ENCODE results near the gene COL28A1. TPM values are rescaled to one million over a fixed set of nuclear protein-coding genes. Genes with fewer than 3 reads are reported as not detected.
"Not testable (repeated sequence)": the region's sequence is repeated elsewhere in the genome, so short reads cannot be mapped to it uniquely, and the experiment has no call there.

COL28A1 gene
- polyA plus RNA-seq, 4 donors, result 9.0 to 13.1 (median 10.7) TPM

DNA sequence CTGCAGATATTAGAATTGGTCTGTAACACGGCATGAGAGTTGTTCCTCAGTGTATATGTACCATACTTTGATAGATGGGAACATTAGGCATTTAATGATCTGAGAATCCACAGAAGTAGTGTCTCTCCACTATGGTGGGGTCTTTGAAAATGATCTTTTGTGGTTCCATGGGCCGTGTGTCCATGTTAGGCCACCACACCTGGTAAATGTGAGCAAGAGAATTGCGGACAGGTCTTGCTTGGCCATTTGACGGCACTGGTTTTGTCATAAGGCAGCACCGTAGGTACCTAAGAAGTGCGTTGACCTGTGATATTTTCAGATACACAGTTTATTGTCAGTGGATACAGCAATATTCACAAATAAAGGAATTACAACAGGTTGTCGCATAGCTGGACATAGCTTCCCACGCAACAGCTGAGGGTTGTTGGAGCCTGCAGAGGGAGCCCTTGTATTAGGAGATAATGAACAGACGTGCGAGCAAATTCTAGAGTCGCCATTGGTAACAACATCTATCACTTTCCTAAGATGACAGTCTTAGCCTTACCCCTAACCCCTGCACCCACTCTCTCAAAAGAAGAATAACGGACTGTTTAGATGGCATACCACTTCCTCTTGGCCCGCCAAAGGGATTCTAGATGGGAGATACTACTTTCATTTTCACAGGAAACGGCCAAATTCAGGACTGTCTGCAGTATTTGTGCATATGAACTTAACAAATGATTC is 111.4 kb downstream of the COL28A1 start:
- DNase-seq (ENCODE audit: low read depth in 4 of 4, low spot score in 3 of 4), result peak in 3 of 4 donors; percentile 50 to 61 (median 55)

DNA sequence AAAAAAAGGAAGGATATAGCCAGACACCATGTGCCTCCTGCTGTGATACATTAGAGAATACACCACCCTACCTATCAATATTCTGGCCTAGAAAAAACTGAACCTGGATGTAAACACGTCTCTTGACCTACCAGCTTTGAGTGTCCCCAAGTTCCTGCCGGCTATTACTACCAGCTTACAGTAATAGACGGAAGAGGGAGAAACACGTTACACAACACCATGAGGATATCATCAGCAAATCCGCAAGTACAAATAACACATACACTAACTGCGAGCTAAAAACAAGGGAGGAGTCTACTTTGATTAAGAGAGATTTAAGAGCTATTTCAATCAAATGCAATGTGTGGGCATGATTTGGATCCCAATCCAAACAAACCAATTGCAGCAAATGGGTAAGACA is 113.0 kb downstream of the COL28A1 start:
- DNase-seq (ENCODE audit: low read depth in 4 of 4, low spot score in 3 of 4), result no peak

DNA sequence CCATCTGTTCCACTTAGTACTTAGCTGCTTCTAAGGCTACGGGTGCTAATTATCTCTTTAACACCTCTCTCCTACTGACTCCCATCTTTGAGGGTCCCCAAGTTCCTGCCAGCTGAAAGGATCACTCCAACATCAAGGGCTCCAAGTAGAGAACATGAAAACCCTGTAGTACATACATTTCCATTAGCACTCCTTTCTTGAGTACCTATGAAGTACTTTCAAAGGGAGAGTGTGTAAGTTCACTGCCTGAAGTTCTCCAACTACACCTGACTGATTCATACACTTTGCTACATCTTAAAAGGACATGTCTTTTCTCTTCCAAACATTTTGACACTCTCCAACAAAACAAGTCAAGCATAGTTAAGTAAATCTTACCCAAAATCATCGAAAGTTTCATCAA is 113.8 kb downstream of the COL28A1 start:
- no peak for DNase-seq (ENCODE audit: low read depth in 4 of 4, low spot score in 3 of 4)

DNA sequence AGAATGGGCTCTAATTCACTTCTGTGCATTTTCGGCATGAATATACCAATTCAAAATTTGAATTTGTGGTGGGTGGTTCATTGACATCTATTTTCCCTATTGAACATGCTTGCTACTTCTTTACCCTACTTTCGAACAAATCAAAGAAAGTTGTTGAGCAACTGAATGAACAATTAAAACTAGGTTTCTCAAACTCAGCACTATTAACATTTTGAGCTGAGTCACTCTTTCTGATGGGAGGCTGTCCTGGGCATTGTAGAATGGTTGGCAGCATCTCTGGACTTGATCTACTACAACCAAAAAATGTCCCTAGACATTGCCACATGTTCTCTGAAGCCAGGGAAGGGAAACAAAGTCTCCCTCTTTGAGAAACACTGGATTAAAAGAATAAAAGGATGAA is 116.7 kb downstream of the COL28A1 start:
- DNase-seq (ENCODE audit: low read depth in 4 of 4, low spot score in 3 of 4), result no peak

DNA sequence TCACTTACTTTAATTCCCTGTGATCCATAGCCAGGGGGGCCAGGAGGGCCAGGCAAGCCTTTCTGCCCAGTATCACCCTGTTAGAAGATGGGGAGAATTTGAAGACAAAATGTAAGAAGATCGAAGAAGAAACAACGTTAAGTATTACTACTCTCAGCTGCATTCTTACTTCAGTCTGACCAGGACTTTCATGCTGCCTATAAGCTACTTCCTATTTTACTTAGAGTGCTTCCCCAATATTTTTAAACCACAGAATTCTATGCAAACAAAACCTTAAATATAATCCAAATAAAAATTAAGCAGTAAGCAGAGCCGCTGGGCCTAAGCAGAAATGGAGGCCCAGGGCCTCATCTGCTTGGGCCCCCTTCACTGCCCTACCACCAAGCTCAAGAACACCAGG is 117.8 kb downstream of the COL28A1 start:
- DNase-seq (ENCODE audit: low read depth in 4 of 4, low spot score in 3 of 4), result no peak

DNA sequence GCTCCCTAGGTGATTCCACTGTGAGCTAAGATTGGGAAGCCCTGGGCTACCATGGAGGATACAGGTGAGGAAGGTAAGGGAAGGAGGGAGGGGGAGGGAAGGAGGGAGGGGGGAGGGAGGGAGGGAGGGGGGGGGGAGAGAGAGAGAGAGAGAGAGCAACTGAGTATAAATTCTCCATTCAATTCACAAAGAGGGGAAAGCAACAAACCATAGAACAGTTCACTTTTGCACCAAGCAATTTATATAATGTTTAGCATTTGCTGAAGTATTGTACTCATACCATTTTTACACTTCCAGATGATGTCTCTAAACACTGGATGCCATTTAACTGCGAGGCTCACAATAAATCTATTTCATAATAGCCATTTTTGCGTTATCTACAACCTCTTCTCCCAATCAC is 118.3 kb downstream of the COL28A1 start:
- DNase-seq (ENCODE audit: low read depth in 4 of 4, low spot score in 3 of 4), result no peak

DNA sequence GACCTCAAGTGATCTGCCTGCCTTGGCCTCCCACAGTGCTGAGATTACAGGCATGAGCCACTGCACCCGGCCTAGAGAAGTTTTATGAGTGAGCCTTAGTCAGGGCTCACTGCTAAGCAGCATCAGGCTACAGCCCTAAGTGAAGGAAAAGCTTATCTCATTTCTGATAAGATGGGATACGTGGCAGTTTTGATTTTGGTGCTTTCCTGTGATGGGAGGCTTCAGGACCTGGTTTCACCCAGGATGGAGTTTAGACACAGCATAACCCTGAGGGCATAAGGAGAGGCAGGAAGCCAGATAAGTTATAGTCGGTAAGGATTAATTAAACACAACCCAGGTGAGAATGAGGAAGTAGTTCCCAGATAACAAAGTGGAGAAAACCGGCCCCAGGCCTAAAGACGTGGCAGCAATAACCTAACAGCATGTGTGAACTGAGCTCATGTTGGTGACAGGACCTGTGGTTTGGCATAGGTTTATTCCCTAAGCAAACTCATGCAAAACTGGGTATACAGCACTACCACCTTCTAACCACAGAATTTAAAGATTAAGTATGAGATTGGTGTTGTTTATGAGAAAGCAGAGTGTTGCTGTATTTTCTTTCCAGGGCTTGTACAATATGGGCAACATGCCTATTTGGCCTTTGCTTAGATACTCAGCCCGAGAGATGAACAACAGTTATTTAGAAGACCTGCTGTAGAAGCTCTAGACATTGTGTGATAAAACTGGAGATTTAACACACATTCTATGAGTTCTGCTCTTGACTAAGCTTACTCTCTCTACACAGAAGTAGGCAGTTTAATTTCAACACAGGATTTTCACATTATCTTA is 119.4 kb downstream of the COL28A1 start:
- no peak for DNase-seq (ENCODE audit: low read depth in 4 of 4, low spot score in 3 of 4)

DNA sequence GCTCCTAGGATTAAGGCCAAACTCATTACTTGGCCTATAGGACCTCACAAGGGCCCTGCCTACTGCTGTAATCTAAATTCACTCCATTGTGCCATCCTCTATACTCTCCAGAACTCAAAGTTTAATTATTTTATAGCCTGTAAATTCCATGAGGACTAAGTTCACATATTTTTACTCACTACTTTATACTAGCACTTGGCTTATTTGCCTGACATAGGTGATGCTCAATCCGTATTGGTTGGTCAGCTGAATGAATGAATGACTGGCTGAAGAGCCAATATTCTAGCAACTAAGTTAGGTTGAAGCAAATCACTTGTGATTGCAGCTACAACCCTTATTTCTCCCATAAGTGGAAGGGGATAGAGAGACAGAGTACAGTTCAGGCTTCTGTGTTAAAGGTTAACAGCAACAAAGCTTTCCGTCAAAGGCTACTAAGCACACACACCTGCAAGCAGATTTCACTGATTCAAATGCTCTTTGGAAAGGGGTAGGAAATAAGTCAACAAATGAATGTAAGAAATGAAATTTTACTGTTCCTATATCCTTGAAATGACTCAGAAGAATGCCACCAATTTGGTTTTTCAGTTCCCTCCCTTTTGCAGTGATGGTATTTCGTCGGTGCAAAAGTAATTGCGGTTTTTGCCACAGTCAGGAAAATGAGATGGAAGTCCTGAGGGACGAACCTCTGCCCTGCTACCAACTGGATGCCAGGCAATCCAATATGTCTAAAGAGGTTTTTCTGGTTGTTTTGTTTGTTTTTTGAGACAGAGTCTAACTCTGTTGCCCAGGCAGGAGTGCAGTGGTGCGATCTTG is 120.7 kb downstream of the COL28A1 start:
- DNase-seq (ENCODE audit: low read depth in 4 of 4, low spot score in 3 of 4), result no peak

DNA sequence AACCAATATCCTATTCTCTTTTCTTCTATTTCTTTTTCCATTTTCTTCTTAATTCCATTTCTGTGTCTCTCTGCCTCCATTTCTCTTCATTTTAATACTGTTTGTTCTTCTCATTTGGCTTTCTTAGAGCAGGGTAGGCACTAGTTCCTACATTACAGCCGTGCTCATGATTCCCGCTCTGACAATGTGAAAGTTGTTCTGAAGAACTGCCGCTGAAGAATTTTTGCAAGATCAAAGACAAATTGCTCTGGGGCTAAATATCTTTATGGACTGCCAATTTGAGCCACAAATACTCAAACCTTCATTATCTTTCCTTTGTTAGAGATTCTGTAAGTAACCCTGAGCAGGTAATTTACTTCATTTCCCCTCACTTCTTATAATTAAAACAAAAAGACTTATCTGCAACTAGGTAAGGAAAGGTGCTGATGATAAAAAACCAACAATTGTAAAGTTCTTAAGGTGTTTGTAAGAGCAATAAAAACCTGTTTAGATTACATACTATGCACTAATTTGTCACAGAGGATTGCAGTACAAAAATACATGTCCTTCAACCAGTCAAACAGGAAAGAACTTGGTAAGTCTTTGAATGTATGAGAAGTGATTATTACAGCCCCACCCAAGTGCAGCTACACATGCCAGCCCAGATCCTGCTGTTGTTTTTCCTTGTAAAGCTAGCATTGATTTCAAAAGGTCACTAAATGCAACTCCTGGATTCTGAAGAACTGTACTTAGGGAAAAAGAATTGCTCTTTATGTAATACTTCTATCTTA is 127.5 kb downstream of the COL28A1 start:
- no peak for DNase-seq (ENCODE audit: low read depth in 4 of 4, low spot score in 3 of 4)

DNA sequence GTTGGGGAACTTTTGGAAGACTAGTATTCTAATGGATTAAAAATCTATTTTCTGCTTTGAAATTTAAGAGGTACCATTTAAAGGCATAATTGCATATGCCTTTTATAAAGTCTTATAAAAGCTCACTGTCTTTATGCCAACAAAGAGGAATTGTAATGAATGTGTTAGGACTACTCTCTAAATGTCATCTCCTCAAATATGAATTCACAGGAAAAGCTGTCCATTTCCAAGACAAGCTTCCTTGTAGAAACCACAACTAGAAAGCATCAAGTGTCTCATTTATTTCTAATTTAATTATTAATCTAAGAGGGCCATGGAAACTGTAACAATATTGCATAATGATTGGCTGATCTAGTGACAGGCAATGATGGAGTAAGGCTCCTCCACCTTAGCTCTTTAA is 130.2 kb downstream of the COL28A1 start:
- DNase-seq (ENCODE audit: low read depth in 4 of 4, low spot score in 3 of 4), result no peak

DNA sequence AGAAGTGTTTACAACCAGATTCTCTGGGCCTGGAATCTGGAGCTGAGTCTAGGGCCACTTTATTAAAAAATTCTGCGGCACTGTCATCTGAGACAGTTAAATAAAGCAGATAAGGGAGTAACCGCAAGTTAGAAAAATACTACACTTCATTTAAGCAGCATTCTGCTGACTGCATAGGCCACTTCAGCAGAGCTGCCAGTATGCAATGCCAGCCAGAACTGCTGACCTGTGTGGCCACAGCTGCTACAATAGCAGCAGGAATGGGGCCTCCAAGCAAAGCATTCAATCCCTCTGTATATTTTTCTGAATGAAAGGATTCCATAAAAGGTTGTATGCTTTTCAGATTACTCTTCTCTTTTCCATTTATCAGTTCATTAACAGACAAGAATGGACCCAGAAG is 136.0 kb downstream of the COL28A1 start:
- no peak for DNase-seq (ENCODE audit: low read depth in 4 of 4, low spot score in 3 of 4)

DNA sequence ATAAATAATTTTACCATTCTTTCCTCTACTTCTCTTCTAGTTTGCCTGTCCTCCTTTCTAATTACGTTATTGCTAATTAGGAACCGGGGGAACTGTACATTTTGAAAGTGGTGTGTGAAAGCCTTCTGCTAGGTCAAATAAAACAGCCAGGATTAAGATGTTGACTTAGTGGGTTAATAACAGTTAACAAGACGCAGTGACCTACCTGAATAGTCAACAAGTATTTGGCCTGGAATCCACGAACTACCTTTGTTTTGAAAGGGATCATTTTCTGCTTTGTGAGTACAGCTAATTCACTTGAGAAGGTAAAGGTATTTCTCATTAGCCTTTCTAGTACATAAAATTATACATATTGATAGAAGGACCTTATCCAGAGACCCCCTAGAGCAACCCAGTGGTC is 139.9 kb downstream of the COL28A1 start:
- DNase-seq (ENCODE audit: low read depth in 4 of 4, low spot score in 3 of 4), result no peak

DNA sequence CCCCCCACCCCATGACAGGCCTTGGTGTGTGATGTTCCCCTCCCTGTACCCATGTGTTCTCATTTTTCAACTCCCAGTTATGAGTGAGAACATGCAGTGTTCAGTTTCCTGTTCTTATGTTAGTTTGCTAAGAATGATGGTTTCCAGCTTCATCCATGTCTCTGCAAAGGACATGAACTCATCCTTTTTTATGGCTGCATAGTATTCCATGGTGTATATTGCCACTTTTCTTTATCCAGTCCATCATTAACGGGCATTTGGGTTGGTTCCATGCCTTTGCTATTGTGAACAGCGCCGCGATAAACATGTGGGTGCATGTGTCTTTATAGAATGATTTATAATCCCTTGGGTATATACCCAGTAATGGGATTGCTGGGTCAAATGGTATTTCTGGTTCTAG is 147.5 kb downstream of the COL28A1 start:
- DNase-seq (ENCODE audit: low read depth in 4 of 4, low spot score in 3 of 4), result not testable (repeated sequence)

DNA sequence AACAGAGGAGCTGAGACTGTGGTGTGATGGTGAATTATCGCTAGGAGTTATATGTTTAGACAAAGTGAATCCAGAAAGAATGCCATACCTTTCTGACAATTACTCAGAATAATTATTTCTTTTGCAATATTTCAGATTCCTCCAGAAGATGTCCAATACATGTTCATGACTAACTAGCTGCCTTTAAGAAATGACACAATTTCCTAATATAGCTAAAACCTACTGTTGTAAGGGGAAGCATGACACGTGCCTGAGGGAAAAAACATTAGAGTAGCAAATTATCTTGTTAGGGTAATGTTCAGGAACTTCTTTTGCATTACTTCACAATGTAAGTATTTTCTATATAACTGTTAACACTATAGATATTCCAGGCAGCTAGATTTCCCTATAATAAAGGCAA is 150.3 kb downstream of the COL28A1 start:
- DNase-seq (ENCODE audit: low read depth in 4 of 4, low spot score in 3 of 4), result no peak

DNA sequence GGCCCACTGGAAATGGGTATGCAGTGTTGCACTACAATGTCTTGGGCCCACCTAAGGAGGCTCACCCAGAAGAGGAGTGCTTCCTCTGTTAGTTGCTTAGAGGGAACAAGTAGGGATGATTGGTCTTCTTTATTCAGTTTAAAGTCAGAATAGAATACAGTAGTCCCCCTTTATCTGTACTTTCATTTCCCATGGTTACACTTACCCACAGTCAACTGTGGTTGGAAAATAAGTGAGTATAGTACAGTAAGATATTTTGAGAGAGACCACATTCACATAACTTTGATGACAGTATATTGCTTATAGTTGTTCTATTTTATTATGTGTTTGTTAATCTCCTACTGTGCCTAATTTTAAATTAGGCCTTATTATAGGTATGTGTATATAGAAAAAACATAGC is 151.4 kb downstream of the COL28A1 start:
- no peak for DNase-seq (ENCODE audit: low read depth in 4 of 4, low spot score in 3 of 4)

DNA sequence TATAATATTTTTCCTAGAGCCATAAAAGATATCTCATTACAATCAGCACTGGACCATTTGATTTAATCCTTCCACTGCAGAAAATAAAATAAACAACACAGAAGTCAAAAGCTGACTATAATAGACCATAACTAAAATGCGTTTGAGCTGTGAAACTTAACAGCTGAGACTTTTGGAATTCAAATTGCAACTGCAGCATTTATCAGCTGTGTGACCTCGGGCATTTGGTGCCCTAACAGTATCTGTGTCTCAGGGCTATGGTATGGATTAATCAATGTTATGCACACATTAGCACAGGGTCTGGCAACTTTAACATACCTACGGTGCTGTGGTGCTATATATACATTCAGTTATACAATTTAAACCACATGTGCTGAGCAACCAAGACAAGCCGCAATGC is 160.1 kb downstream of the COL28A1 start:
- DNase-seq (ENCODE audit: low read depth in 4 of 4, low spot score in 3 of 4), result no peak

DNA sequence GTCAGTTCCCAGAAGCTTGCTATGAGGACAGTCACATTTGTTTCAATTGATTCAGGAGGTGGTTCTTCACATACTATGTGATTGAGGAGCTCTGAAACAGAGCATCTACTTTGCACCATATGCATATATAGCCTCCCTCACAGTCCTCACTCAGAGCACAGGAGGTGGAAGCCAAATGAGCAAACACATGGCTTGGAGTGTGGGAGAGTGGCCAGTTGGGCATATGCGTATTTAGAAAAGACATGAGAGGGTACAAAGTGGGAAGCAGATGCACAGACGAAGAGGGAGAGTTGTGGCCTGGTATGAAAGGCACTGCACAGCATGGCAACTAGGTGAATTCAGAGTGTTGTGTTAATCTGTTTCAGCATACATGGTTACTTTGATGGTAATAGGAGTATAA is 165.6 kb downstream of the COL28A1 start:
- no peak for DNase-seq (ENCODE audit: low read depth in 4 of 4, low spot score in 3 of 4)

DNA sequence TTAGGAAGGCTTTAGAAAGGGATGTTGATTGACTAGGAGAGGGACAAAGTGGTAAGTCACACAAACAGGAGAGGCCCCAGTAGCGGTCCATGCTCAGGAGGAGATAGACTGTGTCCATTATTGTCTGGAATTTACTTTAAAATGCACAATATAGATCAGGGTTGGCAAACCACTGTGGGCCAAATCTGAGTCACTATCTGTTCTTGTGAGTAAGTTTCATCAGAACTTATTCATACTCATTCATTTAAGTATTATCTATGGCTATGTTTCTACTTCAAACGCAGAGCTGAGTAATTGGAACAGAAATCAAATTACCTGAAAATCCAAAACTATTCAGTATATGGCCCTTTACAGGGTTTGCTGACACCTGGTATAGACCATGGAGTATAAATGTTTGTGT is 166.5 kb downstream of the COL28A1 start:
- no peak for DNase-seq (ENCODE audit: low read depth in 4 of 4, low spot score in 3 of 4)

DNA sequence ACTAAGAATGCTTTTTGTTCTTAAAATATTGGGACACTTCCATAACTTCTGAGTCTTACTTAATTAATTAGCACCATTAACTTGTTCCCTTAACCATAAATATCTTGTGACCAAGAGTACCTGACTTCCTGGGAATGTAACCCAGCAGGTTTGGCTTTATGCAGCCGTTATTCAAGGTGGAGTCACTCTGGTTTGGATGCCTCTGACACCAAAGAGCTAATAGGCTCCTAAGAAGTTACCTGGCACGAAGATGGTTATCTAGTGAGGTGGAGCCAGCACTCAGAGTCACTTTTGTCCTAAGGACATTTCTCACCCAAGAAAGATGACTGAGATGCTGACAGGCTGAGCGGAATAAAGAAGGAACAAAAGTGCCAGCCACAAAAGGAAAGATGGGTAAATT is 181.0 kb downstream of the COL28A1 start:
- no peak for DNase-seq (ENCODE audit: low read depth in 4 of 4, low spot score in 3 of 4)

DNA sequence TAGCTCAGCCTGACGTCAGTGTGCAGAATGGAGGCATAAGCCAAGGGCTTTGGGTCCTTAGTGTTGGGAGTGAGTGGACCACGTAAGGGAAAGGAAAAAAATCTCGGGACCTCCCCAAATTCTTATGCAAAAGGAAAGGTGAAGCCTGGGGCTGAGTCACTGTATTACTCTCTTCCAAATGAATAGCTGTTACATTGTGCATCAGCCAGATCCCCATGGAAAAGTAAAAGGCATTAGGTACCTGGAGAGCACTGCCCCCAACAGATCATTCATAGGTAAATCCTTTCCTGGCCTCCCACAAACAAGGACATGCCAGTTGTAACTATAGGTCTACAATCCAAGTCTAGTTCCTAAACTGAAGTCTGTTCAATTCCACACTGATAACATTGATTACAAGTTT is 182.8 kb downstream of the COL28A1 start:
- no peak for DNase-seq (ENCODE audit: low read depth in 4 of 4, low spot score in 3 of 4)

DNA sequence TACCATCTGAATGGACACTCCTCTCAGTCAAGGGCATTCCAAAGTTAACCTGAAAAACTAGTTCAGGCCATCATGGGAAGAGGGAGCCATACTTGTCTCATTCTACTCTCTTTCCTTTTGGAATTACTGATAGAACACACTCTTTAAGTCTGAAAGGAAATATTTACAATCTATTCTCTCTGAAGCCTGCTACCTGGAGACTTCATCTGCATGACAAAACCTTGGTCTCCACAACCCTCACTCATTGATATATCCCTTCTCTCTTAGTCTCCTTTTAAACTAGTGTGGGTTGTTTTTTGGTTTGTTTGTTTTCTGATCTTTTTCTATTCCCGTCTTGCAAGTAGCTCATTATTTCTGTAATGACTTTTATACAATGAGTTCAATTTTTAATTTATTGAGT is 183.8 kb downstream of the COL28A1 start:
- DNase-seq (ENCODE audit: low read depth in 4 of 4, low spot score in 3 of 4), result no peak
